DOHH2 (cell line): ENCODE results near the gene DZANK1.

Experiments
- H3F3A ChIP-seq: fragments of 200-600 bp; sonication (generic), shearing (Covaris generic); 2 replicates; pipeline ENCODE4 v1.6.0; 2016; ENCODE audit warnings: antibody characterized with exemption, mild to moderate bottlenecking; ENCODE audit not compliant: control insufficient read depth, insufficient read depth
- H3K27ac ChIP-seq: fragments of 200-600 bp; sonication (generic); 2 replicates; pipeline ENCODE4 v1.5.1; 2014; ENCODE audit warnings: low read depth, mild to moderate bottlenecking, low read length, moderate library complexity
- H3K27me3 ChIP-seq: fragments of 200-600 bp; sonication (generic); 2 replicates; pipeline ENCODE4 v1.6.1; 2014; ENCODE audit warnings: mild to moderate bottlenecking, low read length, mixed read lengths; ENCODE audit not compliant: control insufficient read depth
- H3K36me3 ChIP-seq: fragments of 200-600 bp; sonication (generic); 2 replicates; pipeline ENCODE4 v1.6.1; 2014; ENCODE audit warnings: mild to moderate bottlenecking, low read length, moderate library complexity, mixed read lengths; ENCODE audit not compliant: control insufficient read depth
- H3K4me1 ChIP-seq: fragments of 200-600 bp; sonication (generic); 2 replicates; pipeline ENCODE4 v1.6.1; 2014; ENCODE audit warnings: mild to moderate bottlenecking, low read length, mixed read lengths; ENCODE audit not compliant: control insufficient read depth
- H3K4me2 ChIP-seq: fragments of 200-600 bp; sonication (generic); 2 replicates; pipeline ENCODE4 v1.6.0; 2014; ENCODE audit warnings: mild to moderate bottlenecking, low read length, moderate library complexity
- H3K4me3 ChIP-seq: fragments of 200-600 bp; sonication (generic); 2 replicates; pipeline ENCODE4 v1.5.1; 2014; ENCODE audit warnings: mild to moderate bottlenecking, low read length, mixed read lengths
- H3K79me2 ChIP-seq: fragments of 200-600 bp; sonication (generic); 2 replicates; pipeline ENCODE4 v1.6.1; 2014; ENCODE audit warnings: mild to moderate bottlenecking, low read length, mixed read lengths; ENCODE audit not compliant: control insufficient read depth
- H3K9me2 ChIP-seq: fragments of 200-600 bp; sonication (generic); replicated peaks from 2 replicates; pipeline ENCODE4 v1.6.1; 2014; ENCODE audit warnings: mild to moderate bottlenecking, low read length, mixed read lengths; ENCODE audit not compliant: control insufficient read depth
- H3K9me3 ChIP-seq: fragments of 200-600 bp; sonication (generic); 2 replicates; pipeline ENCODE4 v1.6.1; 2014; ENCODE audit warnings: antibody characterized with exemption, low read length, mixed read lengths; ENCODE audit not compliant: control insufficient read depth, insufficient read depth
- H4K20me1 ChIP-seq: fragments of 200-600 bp; sonication (generic); 2 replicates; pipeline ENCODE4 v1.6.0; 2014; ENCODE audit warnings: low read depth, mild to moderate bottlenecking, antibody characterized with exemption, low read length, moderate library complexity; ENCODE audit not compliant: control insufficient read depth, insufficient read depth
- EZH2phosphoT487 ChIP-seq: fragments of 200-600 bp; sonication (generic); IDR thresholded peaks from 2 replicates; pipeline ENCODE4 v1.6.1; 2017; ENCODE audit warnings: borderline replicate concordance, mild to moderate bottlenecking, antibody characterized with exemption, low read length, moderate library complexity, mixed read lengths
- TF ChIP-seq, protein P1 (sequence below): fragments of 200-600 bp; sonication (generic); IDR thresholded peaks from one replicate; pipeline ENCODE4 v1.5.1; 2014; ENCODE audit warnings: antibody characterized with exemption, mild to moderate bottlenecking, low read depth, low read length; ENCODE audit not compliant: poor library complexity, severe bottlenecking

DZANK1 gene

GRCh38 chr20:18421608-18422007 is 45.2 kb downstream of the DZANK1 start:
- Histone ChIP-seq H3K4me2 (no peak overlapping the region), H3K4me1 (no peaks in the 10 kb centered on the region), H3K4me3 (no peak overlapping the region), H3K9me3 (no peaks in the 10 kb centered on the region), H4K20me1 (no peaks in the 10 kb centered on the region), H3K36me3 (no peaks in the 10 kb centered on the region), H3K79me2 (no peaks in the 10 kb centered on the region), H3K27me3 (peaks cover 13% of the 10 kb centered on the region), H3K27ac (no peak overlapping the region), H3K9me2 (no peaks in the 10 kb centered on the region), H3F3A (no peaks in the 10 kb centered on the region)
- TF ChIP-seq, protein P1, sequence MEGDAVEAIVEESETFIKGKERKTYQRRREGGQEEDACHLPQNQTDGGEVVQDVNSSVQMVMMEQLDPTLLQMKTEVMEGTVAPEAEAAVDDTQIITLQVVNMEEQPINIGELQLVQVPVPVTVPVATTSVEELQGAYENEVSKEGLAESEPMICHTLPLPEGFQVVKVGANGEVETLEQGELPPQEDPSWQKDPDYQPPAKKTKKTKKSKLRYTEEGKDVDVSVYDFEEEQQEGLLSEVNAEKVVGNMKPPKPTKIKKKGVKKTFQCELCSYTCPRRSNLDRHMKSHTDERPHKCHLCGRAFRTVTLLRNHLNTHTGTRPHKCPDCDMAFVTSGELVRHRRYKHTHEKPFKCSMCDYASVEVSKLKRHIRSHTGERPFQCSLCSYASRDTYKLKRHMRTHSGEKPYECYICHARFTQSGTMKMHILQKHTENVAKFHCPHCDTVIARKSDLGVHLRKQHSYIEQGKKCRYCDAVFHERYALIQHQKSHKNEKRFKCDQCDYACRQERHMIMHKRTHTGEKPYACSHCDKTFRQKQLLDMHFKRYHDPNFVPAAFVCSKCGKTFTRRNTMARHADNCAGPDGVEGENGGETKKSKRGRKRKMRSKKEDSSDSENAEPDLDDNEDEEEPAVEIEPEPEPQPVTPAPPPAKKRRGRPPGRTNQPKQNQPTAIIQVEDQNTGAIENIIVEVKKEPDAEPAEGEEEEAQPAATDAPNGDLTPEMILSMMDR, result no peak
- TF ChIP-seq EZH2phosphoT487, result no peak

DNA sequence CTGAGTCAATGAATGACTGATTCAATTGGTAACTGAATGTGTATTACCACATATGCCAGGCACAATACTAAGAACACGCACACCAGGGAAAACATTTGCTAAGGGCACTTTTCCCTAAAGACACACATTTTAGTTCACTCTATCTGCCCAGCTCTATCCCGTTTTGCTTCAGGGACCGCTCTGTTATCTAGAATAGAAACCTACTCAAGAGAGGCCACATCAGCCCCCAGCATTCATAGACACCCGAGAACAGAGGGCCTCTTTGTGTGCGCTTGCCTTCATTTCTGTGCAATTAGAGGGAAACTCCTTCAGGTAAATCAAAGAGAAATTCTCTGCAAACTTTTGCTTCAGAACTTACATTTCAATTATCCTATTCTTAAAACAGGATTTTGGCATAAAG is 50.3 kb downstream of the DZANK1 start:
- Histone ChIP-seq H3K4me2 (no peak overlapping the region), H3K27ac (no peak overlapping the region), H3K79me2 (no peaks in the 10 kb centered on the region), H4K20me1 (no peaks in the 10 kb centered on the region), H3F3A (peaks cover 3% of the 10 kb centered on the region), H3K9me2 (no peaks in the 10 kb centered on the region), H3K4me3 (no peak overlapping the region), H3K36me3 (no peaks in the 10 kb centered on the region), H3K27me3 (peaks cover 11% of the 10 kb centered on the region), H3K4me1 (peaks cover 19% of the 10 kb centered on the region), H3K9me3 (no peaks in the 10 kb centered on the region)
- TF ChIP-seq EZH2phosphoT487, result no peak
- TF ChIP-seq, protein P1, result no peak

DNA sequence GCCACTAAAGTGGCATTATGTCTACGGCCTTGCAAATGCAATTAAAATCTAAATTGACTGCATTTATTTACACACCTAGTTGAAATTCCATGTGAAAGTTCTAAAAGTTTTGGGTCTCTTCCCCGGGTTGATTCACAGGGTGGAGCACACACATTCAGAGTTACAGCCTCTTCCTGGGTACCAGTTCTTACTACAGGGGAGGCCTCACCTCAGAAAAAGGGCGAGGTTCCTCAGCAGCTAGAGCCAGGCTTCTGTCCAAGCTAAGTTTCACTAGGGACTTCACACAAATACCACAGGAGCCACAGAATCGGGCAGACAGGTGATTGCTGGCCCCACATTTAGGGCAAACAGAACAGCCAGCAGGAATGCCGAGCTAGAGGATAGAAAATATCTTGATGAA is 52.7 kb downstream of the DZANK1 start:
- no peak overlapping the region for H3K4me2 ChIP-seq
- H3K27me3 ChIP-seq, result no peaks in the 10 kb centered on the region; the same call in 1 of the 2 replicates
- H3K9me3 ChIP-seq, result no peaks in the 10 kb centered on the region

More for the DNA sequence above, 52.7 kb downstream of the DZANK1 start:
- H3K4me1 ChIP-seq, result peaks cover 19% of the 10 kb centered on the region
- no peaks in the 10 kb centered on the region for H3K9me2 ChIP-seq
- H3K36me3 ChIP-seq, result no peaks in the 10 kb centered on the region
- H4K20me1 ChIP-seq, result no peaks in the 10 kb centered on the region
- H3K27ac ChIP-seq, result no peak overlapping the region
- H3K79me2 ChIP-seq, result no peaks in the 10 kb centered on the region
- H3K4me3 ChIP-seq, result no peak overlapping the region
- TF ChIP-seq, protein P1, result no peak
- no peak for TF ChIP-seq EZH2phosphoT487
- peaks cover 3% of the 10 kb centered on the region for H3F3A ChIP-seq
